ENCODE data around the gene ERO1B. TPM values are rescaled to one million over a fixed set of nuclear protein-coding genes. Genes with fewer than 3 reads are reported as not detected.
"Not testable (repeated sequence)": the region's sequence is repeated elsewhere in the genome, so short reads cannot be mapped to it uniquely, and the experiment has no call there.

ERO1B gene
- polyA plus RNA-seq, 3 donors: 10.7 to 13.4 (median 11.6) TPM

- DNase-seq (ENCODE audit: low read depth in 3 of 3, low spot score in 2 of 3): no peak
Observed at GRCh38 chr1:236193184-236193583, 88.6 kb downstream of the ERO1B start.

DNA sequence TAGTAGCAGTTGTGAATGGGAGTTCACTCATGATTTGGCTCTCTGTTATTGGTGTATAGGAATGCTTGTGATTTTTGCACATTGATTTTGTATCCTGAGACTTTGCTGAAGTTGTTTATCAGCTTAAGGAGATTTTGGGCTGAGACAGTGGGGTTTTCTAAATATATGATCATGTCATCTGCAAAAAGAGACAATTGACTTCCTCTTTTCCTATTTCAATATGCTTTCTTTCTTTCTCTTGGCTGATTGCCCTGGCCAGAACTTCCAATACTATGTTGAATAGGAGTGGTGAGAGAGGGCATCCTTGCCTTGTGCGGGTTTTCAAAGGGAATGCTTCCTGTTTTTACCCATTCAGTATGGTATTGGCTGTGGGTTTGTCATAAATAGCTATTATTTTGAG lies 93.7 kb downstream of the ERO1B start:
- not testable (repeated sequence) for DNase-seq (ENCODE audit: low read depth in 3 of 3, low spot score in 2 of 3)

DNA sequence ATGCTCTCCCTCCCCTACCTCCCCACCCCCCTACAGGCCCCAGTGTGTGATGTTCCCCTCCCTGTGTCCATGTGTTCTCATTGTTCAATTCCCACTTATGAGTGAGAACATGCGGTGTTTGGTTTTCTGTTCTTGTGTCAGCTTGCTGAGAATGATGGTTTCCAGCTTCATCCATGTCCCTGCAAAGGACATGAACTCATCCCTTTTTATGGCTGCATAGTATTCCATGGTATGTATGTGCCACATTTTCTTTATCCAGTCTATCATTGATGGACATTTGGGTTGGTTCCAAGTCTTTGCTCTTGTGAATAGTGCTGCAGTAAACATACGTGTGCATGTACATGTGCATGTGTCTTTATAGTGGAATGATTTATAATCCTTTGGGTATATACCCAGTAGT lies 95.3 kb downstream of the ERO1B start:
- not testable (repeated sequence) for DNase-seq (ENCODE audit: low read depth in 3 of 3, low spot score in 2 of 3)

GRCh38 chr1:236185687-236186086 lies 96.1 kb downstream of the ERO1B start:
- no peak for DNase-seq (ENCODE audit: low read depth in 3 of 3, low spot score in 2 of 3)

DNA sequence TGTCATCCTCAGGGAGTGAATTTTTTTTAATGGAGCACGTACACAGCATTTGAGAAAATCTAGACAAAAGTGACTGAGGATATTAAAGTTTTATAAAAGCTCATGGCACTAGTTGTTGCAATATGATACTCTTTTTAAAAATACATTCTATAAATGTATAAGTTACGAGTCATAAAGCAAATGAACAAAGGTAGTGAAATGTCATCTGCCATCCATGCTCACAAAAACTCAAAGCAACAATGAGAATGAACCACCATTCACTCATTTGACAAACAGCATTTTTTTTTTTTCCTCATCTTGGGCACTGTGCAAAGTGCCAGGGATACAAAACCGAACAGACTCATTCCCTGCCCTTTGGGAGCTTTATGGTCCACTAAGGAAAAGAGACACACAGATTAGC lies 100.7 kb downstream of the ERO1B start:
- DNase-seq (ENCODE audit: low read depth in 3 of 3, low spot score in 2 of 3): no peak

DNA sequence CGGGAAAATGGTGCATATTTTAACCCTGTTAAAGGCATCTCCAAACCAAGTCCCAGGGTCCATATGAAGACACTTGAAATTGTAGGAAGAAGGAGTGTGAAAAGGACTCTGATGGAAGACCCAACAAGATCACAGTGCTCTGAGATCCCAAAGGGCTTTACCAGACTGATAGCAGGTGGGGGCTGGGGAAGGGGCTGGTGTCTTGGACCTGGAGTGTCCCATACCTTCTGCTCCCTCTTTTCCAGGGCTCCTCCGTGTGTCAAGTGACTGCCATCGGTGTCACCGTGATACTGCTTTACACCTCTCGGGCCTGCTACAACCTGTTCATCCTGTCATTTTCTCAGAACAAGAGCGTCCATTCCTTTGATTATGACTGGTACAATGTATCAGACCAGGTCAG lies 102.1 kb downstream of the ERO1B start:
- no peak for DNase-seq (ENCODE audit: low read depth in 3 of 3, low spot score in 2 of 3)

- DNase-seq (ENCODE audit: low read depth in 3 of 3, low spot score in 2 of 3): no peak
Observed at GRCh38 chr1:236176337-236177336, 105.1 kb downstream of the ERO1B start.

- no peak for DNase-seq (ENCODE audit: low read depth in 3 of 3, low spot score in 2 of 3)
Observed at GRCh38 chr1:236175642-236176336, 106.0 kb downstream of the ERO1B start.

DNA sequence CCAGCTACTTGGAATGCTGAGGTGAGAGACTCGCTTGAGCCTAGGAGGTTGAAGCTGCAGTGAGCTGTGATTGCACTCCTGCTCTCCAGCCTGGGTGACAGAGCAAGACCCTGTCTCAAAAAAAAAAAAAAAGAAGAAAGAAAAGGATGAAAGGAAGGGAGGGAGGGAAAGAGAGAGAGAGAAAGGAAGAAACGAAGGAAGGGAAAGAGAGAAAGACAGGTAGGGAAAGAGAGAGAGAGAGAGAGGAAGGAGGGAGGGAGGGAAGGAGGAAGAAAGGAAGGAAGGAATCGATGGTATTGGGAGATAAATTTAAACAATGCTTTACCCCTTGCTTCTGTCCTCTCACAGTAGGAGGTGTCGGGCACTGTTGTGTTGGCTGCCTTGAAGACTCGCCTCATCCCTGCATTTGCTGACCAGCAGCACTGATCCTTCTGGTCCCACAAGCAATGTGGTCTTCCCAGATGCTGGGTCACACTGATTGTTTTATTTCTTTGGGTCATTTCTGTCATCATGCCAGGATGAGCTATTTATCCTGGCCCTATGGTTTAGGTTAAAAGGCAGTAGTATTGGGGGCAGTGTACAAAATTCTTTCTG lies 108.5 kb downstream of the ERO1B start:
- no peak for DNase-seq (ENCODE audit: low read depth in 3 of 3, low spot score in 2 of 3)

GRCh38 chr1:236172041-236172579 lies 109.6 kb downstream of the ERO1B start:
- no peak for DNase-seq (ENCODE audit: low read depth in 3 of 3, low spot score in 2 of 3)

DNA sequence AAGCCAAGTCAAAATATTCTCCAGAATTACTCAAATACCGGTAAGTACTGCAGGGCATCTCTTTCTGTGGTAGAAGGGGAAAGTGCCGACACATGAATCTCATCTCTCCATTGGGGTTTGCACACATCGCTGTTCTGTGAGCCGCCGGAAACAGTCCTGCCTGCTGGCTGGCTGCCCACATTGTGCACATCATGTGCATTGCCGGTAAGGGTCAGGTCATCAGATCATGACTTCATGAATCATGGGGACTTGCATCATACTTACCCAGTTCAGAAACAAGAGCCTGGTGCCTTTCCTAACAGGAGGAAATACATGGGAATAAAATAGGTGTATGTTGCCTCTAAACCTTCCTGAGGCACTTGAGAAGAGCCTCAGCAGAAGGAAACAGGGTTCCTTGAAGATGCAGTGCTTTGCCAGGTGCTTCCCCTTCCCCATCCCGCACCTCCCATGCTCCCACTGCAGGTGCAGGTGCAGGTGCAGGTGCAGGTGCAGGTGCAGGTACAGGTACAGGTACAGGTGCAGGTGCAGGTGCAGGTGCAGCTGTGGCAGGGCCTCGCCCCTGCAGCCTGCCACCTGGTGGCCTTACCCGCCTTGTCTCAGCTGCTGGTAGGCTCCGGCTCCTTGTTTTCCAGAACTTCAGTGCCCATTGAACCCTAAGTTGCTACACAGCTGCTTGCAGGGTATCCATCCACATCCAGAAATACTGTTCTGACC lies 112.9 kb downstream of the ERO1B start:
- DNase-seq (ENCODE audit: low read depth in 3 of 3, low spot score in 2 of 3): no peak

GRCh38 chr1:236167578-236167977 lies 114.2 kb downstream of the ERO1B start:
- no peak for DNase-seq (ENCODE audit: low read depth in 3 of 3, low spot score in 2 of 3)

DNA sequence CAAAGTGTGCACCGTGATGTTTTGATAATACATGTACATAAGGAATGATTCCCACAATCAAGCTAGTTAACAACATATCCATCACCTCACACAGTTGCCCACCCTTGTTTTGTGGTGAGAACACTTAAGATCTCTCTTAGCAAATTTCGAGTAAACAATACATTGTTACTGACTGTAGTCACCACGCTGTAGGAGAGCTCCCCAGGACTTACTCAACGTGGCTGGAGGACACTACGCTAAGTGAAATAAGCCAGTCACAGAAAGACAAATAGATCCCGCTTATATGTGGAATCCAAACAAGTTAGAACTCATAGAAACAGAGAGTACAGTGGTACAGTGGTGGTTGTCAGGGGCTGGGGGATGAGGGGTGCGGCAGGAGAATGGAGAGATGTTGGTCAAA lies 114.6 kb downstream of the ERO1B start:
- no peak for DNase-seq (ENCODE audit: low read depth in 3 of 3, low spot score in 2 of 3)

DNA sequence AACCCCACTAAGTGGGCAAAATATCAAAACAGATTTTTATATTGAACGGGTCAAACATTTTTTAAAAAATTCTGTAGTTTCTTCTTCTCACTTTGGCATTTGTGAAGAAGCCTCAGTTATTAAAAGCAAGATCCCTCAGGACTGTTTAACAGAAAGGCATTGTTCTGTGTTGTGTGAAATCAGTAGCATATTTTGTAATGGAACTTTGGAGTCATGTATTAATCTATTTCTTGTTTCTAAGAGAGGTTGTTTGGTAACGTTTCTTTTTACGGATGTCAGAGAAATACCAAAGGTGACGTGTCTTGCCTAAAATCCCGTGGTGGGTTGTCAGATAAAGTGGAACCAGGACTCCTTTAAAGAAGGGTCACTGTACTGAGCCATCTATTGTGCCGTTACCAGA lies 115.7 kb downstream of the ERO1B start:
- no peak for DNase-seq (ENCODE audit: low read depth in 3 of 3, low spot score in 2 of 3)

Other genes starting within 250 kb of the ERO1B start
- 100 to 1,000 TPM; 164 to 195 (median 183) TPM for gene NID1, start 216.9 kb downstream of the ERO1B start, polyA plus RNA-seq (ENCODE audit: insufficient read length in 3 of 3)
- 10 to 100 TPM; 35.4 to 42.3 (median 38.9) TPM for gene GPR137B, start 139.4 kb downstream of the ERO1B start, polyA plus RNA-seq (ENCODE audit: insufficient read length in 3 of 3)
- gene EDARADD, start 112.3 kb upstream of the ERO1B start, polyA plus RNA-seq (ENCODE audit: insufficient read length in 3 of 3): 1 to 10 TPM; 7.0 to 7.8 (median 7.6) TPM
- gene LGALS8, start 242.0 kb upstream of the ERO1B start, polyA plus RNA-seq (ENCODE audit: insufficient read length in 3 of 3): 10 to 100 TPM; 70.5 to 81.9 (median 73.6) TPM

Measured in right renal cortex interstitium (tissue), 3 donors.